ENCODE data around the gene APLP1.

Gene APLP1

GRCh38 chr19:35898499-35898809, 30.1 kb downstream of the APLP1 start:
- Histone ChIP-seq H3K36me3 (replicated peaks) (peaks cover 38% of the 10 kb centered on the region), H3K27me3 (ENCODE audit: low read depth) (no peaks in the 10 kb centered on the region), H3K4me3 (peak overlapping the region; percentile 83), H3K9me3 (no peaks in the 10 kb centered on the region), H3K4me1 (peaks cover 5% of the 10 kb centered on the region; the same call in 1 of the 2 replicates)
- in situ Hi-C loops (cut with MboI; ENCODE audit: low sequenced_read_pairs): no loop called here
- DNase-seq (ENCODE audit: low spot score in 2 of 2): no peak

- in situ Hi-C loops (cut with MboI; ENCODE audit: low sequenced_read_pairs): no loop called here
- H3K36me3 ChIP-seq (replicated peaks): peaks cover 26% of the 10 kb centered on the region
- peak; percentile 77 to 88 for DNase-seq (ENCODE audit: low spot score in 2 of 2)
- H3K27me3 ChIP-seq (ENCODE audit: low read depth): no peaks in the 10 kb centered on the region
- H3K9me3 ChIP-seq: no peaks in the 10 kb centered on the region
- peaks cover 7% of the 10 kb centered on the region; the same call in 1 of the 2 replicates for H3K4me1 ChIP-seq
- peak overlapping the region; percentile 83 for H3K4me3 ChIP-seq
Measured at GRCh38 chr19:35899547-35900214, 31.3 kb downstream of the APLP1 start.

GRCh38 chr19:35901055-35901644, 32.8 kb downstream of the APLP1 start:
- DNase-seq (ENCODE audit: low spot score in 2 of 2): no peak
- Histone ChIP-seq H3K36me3 (replicated peaks) (peaks cover 14% of the 10 kb centered on the region), H3K4me1 (peaks cover 7% of the 10 kb centered on the region; the same call in 1 of the 2 replicates), H3K27me3 (ENCODE audit: low read depth) (no peaks in the 10 kb centered on the region), H3K4me3 (peak overlapping the region; percentile 83), H3K9me3 (no peaks in the 10 kb centered on the region)
- in situ Hi-C loops (cut with MboI; ENCODE audit: low sequenced_read_pairs): no loop called here

GRCh38 chr19:35901854-35902661, 33.7 kb downstream of the APLP1 start, which contains the start of gene HCST:
TSS of gene HCST (plus strand) at chr19:35902529. CDS start at chr19:35902594, 65 bp downstream.
- no peaks in the 10 kb centered on the region for H3K27me3 ChIP-seq (ENCODE audit: low read depth)
- H3K36me3 ChIP-seq (replicated peaks): peaks cover 9% of the 10 kb centered on the region; the same call in 1 of the 2 replicates
- in situ Hi-C loops (cut with MboI; ENCODE audit: low sequenced_read_pairs): no loop called here
- DNase-seq (ENCODE audit: low spot score in 2 of 2): no peak
- no peaks in the 10 kb centered on the region for H3K9me3 ChIP-seq
- peak within 1 kb of the TSS; percentile 25 for H3K4me3 ChIP-seq
- H3K4me1 ChIP-seq: peaks cover 7% of the 10 kb centered on the region; the same call in 1 of the 2 replicates

- H3K4me1 ChIP-seq: peaks cover 7% of the 10 kb centered on the region; the same call in 1 of the 2 replicates
- H3K9me3 ChIP-seq: no peaks in the 10 kb centered on the region
- no peak for DNase-seq (ENCODE audit: low spot score in 2 of 2)
- in situ Hi-C loops (cut with MboI; ENCODE audit: low sequenced_read_pairs): no loop called here
- peak overlapping the region; percentile 25 for H3K4me3 ChIP-seq
- no peaks in the 10 kb centered on the region for H3K27me3 ChIP-seq (ENCODE audit: low read depth)
- 0 out of 2 replicates have a peak, but pooled peaks cover under 1% of the 10 kb centered on the region for H3K36me3 ChIP-seq (replicated peaks)
Measured at GRCh38 chr19:35902870-35903475, 34.6 kb downstream of the APLP1 start.

GRCh38 chr19:35903550-35904179, 35.3 kb downstream of the APLP1 start:
- Histone ChIP-seq H3K36me3 (replicated peaks) (no peaks in the 10 kb centered on the region), H3K4me3 (peak overlapping the region; percentile 25), H3K9me3 (no peaks in the 10 kb centered on the region), H3K4me1 (peaks cover 7% of the 10 kb centered on the region; the same call in 1 of the 2 replicates), H3K27me3 (ENCODE audit: low read depth) (no peaks in the 10 kb centered on the region)
- in situ Hi-C loops (cut with MboI; ENCODE audit: low sequenced_read_pairs): no loop called here
- peak; percentile 41 to 79 for DNase-seq (ENCODE audit: low spot score in 2 of 2)

GRCh38 chr19:35904311-35905068, 36.1 kb downstream of the APLP1 start:
- no peaks in the 10 kb centered on the region for H3K9me3 ChIP-seq
- in situ Hi-C loops (cut with MboI; ENCODE audit: low sequenced_read_pairs): no loop called here
- no peak for DNase-seq (ENCODE audit: low spot score in 2 of 2)
- no peaks in the 10 kb centered on the region for H3K27me3 ChIP-seq (ENCODE audit: low read depth)
- H3K36me3 ChIP-seq (replicated peaks): no peaks in the 10 kb centered on the region
- peaks cover 7% of the 10 kb centered on the region; the same call in 1 of the 2 replicates for H3K4me1 ChIP-seq
- no peak overlapping the region for H3K4me3 ChIP-seq

GRCh38 chr19:35905178-35905727, 36.9 kb downstream of the APLP1 start:
- no peak for DNase-seq (ENCODE audit: low spot score in 2 of 2)
- Histone ChIP-seq H3K36me3 (replicated peaks) (no peaks in the 10 kb centered on the region), H3K27me3 (ENCODE audit: low read depth) (no peaks in the 10 kb centered on the region), H3K4me1 (peaks cover 7% of the 10 kb centered on the region; the same call in 1 of the 2 replicates), H3K4me3 (no peak overlapping the region), H3K9me3 (no peaks in the 10 kb centered on the region)
- in situ Hi-C loops (cut with MboI; ENCODE audit: low sequenced_read_pairs): no loop called here

GRCh38 chr19:35907377-35907745, 39.0 kb downstream of the APLP1 start:
- DNase-seq (ENCODE audit: low spot score in 2 of 2): no peak
- Histone ChIP-seq H3K4me1 (peaks cover 4% of the 10 kb centered on the region; the same call in 1 of the 2 replicates), H3K9me3 (no peaks in the 10 kb centered on the region), H3K36me3 (replicated peaks) (no peaks in the 10 kb centered on the region), H3K27me3 (ENCODE audit: low read depth) (no peaks in the 10 kb centered on the region), H3K4me3 (no peak overlapping the region)
- in situ Hi-C loops (cut with MboI; ENCODE audit: low sequenced_read_pairs): no loop called here

- DNase-seq (ENCODE audit: low spot score in 2 of 2): no peak
- in situ Hi-C loops (cut with MboI; ENCODE audit: low sequenced_read_pairs): no loop called here
- Histone ChIP-seq H3K9me3 (no peaks in the 10 kb centered on the region), H3K4me1 (peaks cover 4% of the 10 kb centered on the region; the same call in 1 of the 2 replicates), H3K36me3 (replicated peaks) (no peaks in the 10 kb centered on the region), H3K4me3 (no peak within 1 kb of the TSS), H3K27me3 (ENCODE audit: low read depth) (no peaks in the 10 kb centered on the region)
Measured at GRCh38 chr19:35908010-35908441, 39.7 kb downstream of the APLP1 start, which contains the start of gene TYROBP. TSS of gene TYROBP (minus strand) at chr19:35908295. CDS start at chr19:35908228, 67 bp downstream.

- no peak for DNase-seq (ENCODE audit: low spot score in 2 of 2)
- Histone ChIP-seq H3K4me3 (no peak overlapping the region), H3K9me3 (no peaks in the 10 kb centered on the region), H3K27me3 (ENCODE audit: low read depth) (no peaks in the 10 kb centered on the region), H3K36me3 (replicated peaks) (no peaks in the 10 kb centered on the region), H3K4me1 (no peaks in the 10 kb centered on the region)
- in situ Hi-C loops (cut with MboI; ENCODE audit: low sequenced_read_pairs): no loop called here
Measured at GRCh38 chr19:35908973-35909683, 40.8 kb downstream of the APLP1 start.

- Histone ChIP-seq H3K36me3 (replicated peaks) (no peaks in the 10 kb centered on the region), H3K4me3 (no peak overlapping the region), H3K9me3 (no peaks in the 10 kb centered on the region), H3K4me1 (no peaks in the 10 kb centered on the region), H3K27me3 (ENCODE audit: low read depth) (no peaks in the 10 kb centered on the region)
- DNase-seq (ENCODE audit: low spot score in 2 of 2): no peak
- in situ Hi-C loops (cut with MboI; ENCODE audit: low sequenced_read_pairs): no loop called here
Measured at GRCh38 chr19:35909684-35910035, 41.3 kb downstream of the APLP1 start.

Data from HAP-1 (cell line).